GM19372 (cell line): ENCODE measurements around the gene PSME3IP1.

Source experiments
- ATAC-seq: cut with Tn5 transposase; IDR thresholded peaks from one replicate; pipeline ENCODE4 v1.9.1; 2021; ENCODE audit warnings: mild to moderate bottlenecking, low read depth, moderate library complexity; ENCODE audit not compliant: unreplicated experiment

PSME3IP1 gene

DNA sequence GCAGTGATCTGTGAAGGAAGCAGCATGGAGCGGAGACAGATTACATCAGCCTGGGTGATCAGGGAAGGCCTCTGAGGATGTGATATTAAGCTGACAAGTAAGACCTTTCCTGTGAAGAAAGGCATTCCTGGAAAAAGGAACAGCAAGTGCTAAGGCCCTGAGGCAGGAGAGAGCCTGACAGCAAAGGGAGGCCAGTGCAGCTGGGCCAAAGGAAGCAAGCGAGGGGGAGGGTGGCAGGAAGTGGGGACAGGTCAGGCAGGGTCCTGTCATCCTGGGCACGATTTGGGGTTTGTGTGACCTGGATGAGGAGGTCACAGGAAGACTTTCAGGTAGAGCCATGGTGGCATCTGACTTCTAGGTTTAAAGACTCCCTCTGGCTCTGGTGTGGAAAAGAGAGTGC lies 81.1 kb downstream of the PSME3IP1 start:
- no peak for ATAC-seq

DNA sequence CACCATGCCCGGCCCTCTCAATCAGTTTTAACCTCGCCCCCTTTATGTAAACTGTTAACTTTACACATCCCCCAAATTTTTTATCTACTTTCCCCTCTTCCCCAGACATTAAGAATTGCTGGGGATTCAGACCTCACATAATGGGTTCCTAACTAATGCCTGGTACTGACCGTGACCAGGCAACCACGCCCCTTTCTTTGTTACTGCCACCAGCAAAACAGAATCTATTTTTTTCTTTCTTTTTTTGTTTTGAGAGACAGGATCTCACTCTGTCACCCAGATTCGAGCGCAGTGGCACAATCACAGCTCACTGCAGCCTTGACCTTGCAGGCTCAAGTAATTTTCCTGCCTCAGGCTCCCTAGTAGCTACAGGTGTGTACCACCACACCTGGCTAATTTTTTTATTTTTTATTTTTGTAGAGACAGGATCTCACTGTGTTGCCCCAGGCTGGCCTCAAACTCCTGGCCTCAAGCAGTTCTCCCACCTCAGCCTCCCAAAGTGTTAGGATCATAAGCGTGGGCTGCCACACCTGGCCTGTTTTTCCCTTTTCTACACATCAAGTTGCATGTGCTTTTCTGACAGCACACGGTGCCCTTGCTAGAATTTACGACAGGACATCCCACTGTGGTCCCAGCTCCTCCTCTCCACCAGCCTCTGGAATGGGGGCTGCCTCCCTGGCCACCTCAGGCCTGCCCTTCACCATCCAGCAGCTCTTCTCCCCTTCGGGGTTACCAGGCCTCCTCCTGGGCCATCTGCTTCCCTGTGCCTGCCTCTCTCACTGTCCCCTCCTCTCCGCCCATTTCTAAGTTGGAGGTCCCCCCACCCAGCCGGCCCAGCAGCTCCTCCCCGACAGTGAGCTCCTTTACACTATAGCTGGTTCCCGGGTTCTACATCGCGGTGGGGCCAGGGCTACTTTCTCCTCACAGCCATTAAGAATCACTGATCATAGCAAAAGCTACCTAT lies 82.7 kb downstream of the PSME3IP1 start:
- ATAC-seq = no peak
